ENCODE measurements around the gene RXRG. TPM values are rescaled to one million over a fixed set of nuclear protein-coding genes. Genes with fewer than 3 reads are reported as not detected.

RXRG gene
- total RNA-seq, 1 experiment from 2014 or later, result not detected

DNA sequence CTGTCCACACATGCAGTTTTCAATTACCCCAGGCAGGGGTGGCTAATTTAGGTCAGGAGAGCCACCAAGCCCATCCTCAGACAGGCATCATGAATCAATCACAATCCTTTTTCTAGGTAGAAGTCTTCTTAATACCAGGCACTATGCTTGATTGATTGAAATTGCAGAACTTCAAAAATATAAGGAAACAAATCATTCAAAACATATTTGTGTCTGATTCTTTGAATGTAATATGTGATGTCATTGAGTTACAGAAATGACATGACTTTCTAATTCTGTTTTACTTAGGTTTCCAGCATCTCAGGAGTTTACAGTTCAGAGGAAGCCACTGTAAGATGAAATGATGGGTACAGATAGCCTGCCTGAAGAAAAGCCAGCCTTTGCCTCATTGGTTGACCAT, 26.7 kb downstream of the RXRG start:
- ChIA-PET POLR2A (no interaction called here), CTCF (no interaction called here), RAD21 (ENCODE audit: low non-redundant PET in 1 of 2, low total read pairs in 2 of 2, uncharacterized antibody in 2 of 2, unreplicated experiment in 2 of 2) (no interaction called here)
- Histone ChIP-seq H3K4me1 (ENCODE audit: control insufficient read depth in 1 of 2, insufficient read depth in 2 of 2, low read length in 2 of 2) (no peaks in the 10 kb centered on the region), H3K27me3 (ENCODE audit: insufficient read depth, low read length) (peaks cover 78% of the 10 kb centered on the region), H2AFZ (ENCODE audit: low read depth, low read length, poor library complexity, severe bottlenecking) (no peak overlapping the region), H3K27ac (ENCODE audit: low read depth, low read length) (no peak overlapping the region), H3K9me3 (ENCODE audit: control insufficient read depth in 1 of 2, insufficient read depth in 1 of 2, low read depth in 1 of 2, low read length in 2 of 2) (no peaks in the 10 kb centered on the region), H3K4me3 (replicated peaks in 1 of 2; ENCODE audit: low read depth in 1 of 2, low read length in 2 of 2) (no peak overlapping the region), H3K9ac (ENCODE audit: low read length) (no peak overlapping the region), H3K9me2 (ENCODE audit: insufficient read depth) (no peaks in the 10 kb centered on the region), H3K4me2 (ENCODE audit: low read length) (no peak overlapping the region), H4K20me1 (ENCODE audit: insufficient read depth) (no peaks in the 10 kb centered on the region), H3K79me2 (ENCODE audit: insufficient read depth, low read length) (no peaks in the 10 kb centered on the region), H3K36me3 (ENCODE audit: control insufficient read depth in 1 of 2, insufficient read depth in 2 of 2, low read length in 2 of 2) (no peaks in the 10 kb centered on the region)
- intact Hi-C loops (cut with micrococcal nuclease), result no loop called here
- BruUV-seq (replicated peaks), result no TSS peak
- DNase-seq (ENCODE audit: low read depth, low spot score) (no peak), ATAC-seq (no peak)
- no peak for TF ChIP-seq ELF1 (IDR thresholded peaks at IDR 0.05; ENCODE audit: borderline replicate concordance, low read depth)
- no peak for TF ChIP-seq SP1 (IDR thresholded peaks at IDR 0.05; ENCODE audit: low read depth)
- no peak for TF ChIP-seq SRF (IDR thresholded peaks at IDR 0.05; ENCODE audit: low read depth)
- TF ChIP-seq SIN3A (IDR thresholded peaks at IDR 0.05; ENCODE audit: low read depth), result no peak
- no peak for TF ChIP-seq ATF3 (IDR thresholded peaks at IDR 0.05)
- no peak for TF ChIP-seq FOSL1 (IDR thresholded peaks at IDR 0.05; ENCODE audit: low read depth)
- no peak for TF ChIP-seq RAD21 (IDR thresholded peaks at IDR 0.05; ENCODE audit: low read depth)
- TF ChIP-seq EGR1 (IDR thresholded peaks at IDR 0.05; ENCODE audit: low read depth), result no peak
- TF ChIP-seq ZFX (IDR thresholded peaks at IDR 0.05), result no peak
- TF ChIP-seq CEBPB (IDR thresholded peaks at IDR 0.05; ENCODE audit: low read depth), result no peak
- TF ChIP-seq, protein P1, sequence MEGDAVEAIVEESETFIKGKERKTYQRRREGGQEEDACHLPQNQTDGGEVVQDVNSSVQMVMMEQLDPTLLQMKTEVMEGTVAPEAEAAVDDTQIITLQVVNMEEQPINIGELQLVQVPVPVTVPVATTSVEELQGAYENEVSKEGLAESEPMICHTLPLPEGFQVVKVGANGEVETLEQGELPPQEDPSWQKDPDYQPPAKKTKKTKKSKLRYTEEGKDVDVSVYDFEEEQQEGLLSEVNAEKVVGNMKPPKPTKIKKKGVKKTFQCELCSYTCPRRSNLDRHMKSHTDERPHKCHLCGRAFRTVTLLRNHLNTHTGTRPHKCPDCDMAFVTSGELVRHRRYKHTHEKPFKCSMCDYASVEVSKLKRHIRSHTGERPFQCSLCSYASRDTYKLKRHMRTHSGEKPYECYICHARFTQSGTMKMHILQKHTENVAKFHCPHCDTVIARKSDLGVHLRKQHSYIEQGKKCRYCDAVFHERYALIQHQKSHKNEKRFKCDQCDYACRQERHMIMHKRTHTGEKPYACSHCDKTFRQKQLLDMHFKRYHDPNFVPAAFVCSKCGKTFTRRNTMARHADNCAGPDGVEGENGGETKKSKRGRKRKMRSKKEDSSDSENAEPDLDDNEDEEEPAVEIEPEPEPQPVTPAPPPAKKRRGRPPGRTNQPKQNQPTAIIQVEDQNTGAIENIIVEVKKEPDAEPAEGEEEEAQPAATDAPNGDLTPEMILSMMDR (IDR thresholded peaks at IDR 0.05 in 2 of 3, conservative IDR thresholded peaks at IDR 0.05 in 1 of 3; ENCODE audit: borderline replicate concordance in 1 of 3, insufficient read depth in 1 of 3, low read depth in 2 of 3, low read length in 2 of 3), result no peak
- TF ChIP-seq YY1 (IDR thresholded peaks at IDR 0.05; ENCODE audit: extremely low read depth, insufficient replicate concordance, low read depth, low read length), result no peak
- TF ChIP-seq, protein P2, sequence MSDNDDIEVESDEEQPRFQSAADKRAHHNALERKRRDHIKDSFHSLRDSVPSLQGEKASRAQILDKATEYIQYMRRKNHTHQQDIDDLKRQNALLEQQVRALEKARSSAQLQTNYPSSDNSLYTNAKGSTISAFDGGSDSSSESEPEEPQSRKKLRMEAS (IDR thresholded peaks at IDR 0.05), result no peak
- TF ChIP-seq ZNF274 (IDR thresholded peaks at IDR 0.05; ENCODE audit: low read depth, low read length), result no peak
- no peak for TF ChIP-seq JUND (IDR thresholded peaks at IDR 0.05)
- TF ChIP-seq ZBTB33 (IDR thresholded peaks at IDR 0.05; ENCODE audit: extremely low read depth, insufficient replicate concordance, low read length), result no peak
- no peak for TF ChIP-seq EZH2phosphoT487 (IDR thresholded peaks at IDR 0.05; ENCODE audit: borderline replicate concordance)
- TF ChIP-seq CBX3 (IDR thresholded peaks at IDR 0.05; ENCODE audit: low read depth), result no peak
- TF ChIP-seq TCF7L2 (IDR thresholded peaks at IDR 0.05; ENCODE audit: borderline replicate concordance, extremely low read depth, insufficient read depth, insufficient read length), result no peak

Data from HCT116 (cell line).